GM10248 (cell line): ENCODE data around the gene RPS15A.
"Not testable (repeated sequence)": the region's sequence is repeated elsewhere in the genome, so short reads cannot be mapped to it uniquely, and the experiment has no call there.

Source experiments
- CTCF ChIA-PET: fragments of 300-600 bp; sonication (Branson Sonifier 250); formaldehyde crosslinking; extraction: SDS; loops from one replicate; lab custom pipeline; 2021; ENCODE audit warnings: antibody characterized with exemption; lab: Yijun Ruan, JAX
- POLR2A ChIA-PET: fragments of 350-650 bp; sonication (Branson Sonifier 250); formaldehyde crosslinking; extraction: SDS; loops from one replicate; lab custom pipeline; 2020; ENCODE audit warnings: antibody characterized with exemption; lab: Yijun Ruan, JAX
- DNase-seq: peaks from one replicate; pipeline ENCODE4 v3.0.0; 2012; ENCODE audit errors: extremely low spot score
- CTCF ChIP-seq: IDR thresholded peaks from 2 replicates; pipeline ENCODE4 v1.5.1; 2012; ENCODE audit warnings: mild to moderate bottlenecking, low read depth; ENCODE audit errors: extremely low read depth, missing control alignments, control extremely low read depth

The RPS15A gene

GRCh38 chr16:18782697-18783429 is 7.3 kb downstream of the RPS15A start:
- ChIA-PET POLR2A (interaction anchor here (0.6 kb wide), 1 partner anchor 152 kb away, joined by 5 read pairs; no protein-coding TSS in a partner anchor), CTCF (interaction anchor here (0.9 to 3.0 kb wide), 2 partner anchors 19 to 21 kb away, joined by 3 to 18 read pairs; partner anchors contain the start of gene ARL6IP1)
- no peak for DNase-seq
- TF ChIP-seq CTCF, result no peak

- DNase-seq, CTCF ChIA-PET, POLR2A ChIA-PET: not testable (repeated sequence)
These were observed 8.9 kb downstream of the RPS15A start for GRCh38 chr16:18781232-18781631.

GRCh38 chr16:18780460-18781026 is 9.6 kb downstream of the RPS15A start:
- CTCF ChIA-PET, POLR2A ChIA-PET, DNase-seq: not testable (repeated sequence)

GRCh38 chr16:18777664-18778063 is 12.5 kb downstream of the RPS15A start:
- DNase-seq, CTCF ChIA-PET, POLR2A ChIA-PET: not testable (repeated sequence)

GRCh38 chr16:18776334-18776733 is 13.8 kb downstream of the RPS15A start:
- DNase-seq, POLR2A ChIA-PET, CTCF ChIA-PET: not testable (repeated sequence)

GRCh38 chr16:18774651-18775050 is 15.5 kb downstream of the RPS15A start:
- CTCF ChIA-PET, POLR2A ChIA-PET, DNase-seq: not testable (repeated sequence)

GRCh38 chr16:18772171-18772570 is 18.0 kb downstream of the RPS15A start:
- DNase-seq, POLR2A ChIA-PET: not testable (repeated sequence)
- CTCF ChIA-PET, result interaction anchor here (1.4 kb wide), 1 partner anchor 29 kb away, joined by 3 read pairs; the partner anchor contains the start of gene ARL6IP1

GRCh38 chr16:18770336-18770962 is 19.7 kb downstream of the RPS15A start:
- DNase-seq, POLR2A ChIA-PET, CTCF ChIA-PET: not testable (repeated sequence)

- POLR2A ChIA-PET, result interaction anchor here (1.7 kb wide), 1 partner anchor 23 kb away, joined by 6 read pairs; the partner anchor contains the start of gene RPS15A
- not testable (repeated sequence) for DNase-seq
- CTCF ChIA-PET, result interaction anchor here (2.3 kb wide), 1 partner anchor 34 kb away, joined by 6 read pairs; the partner anchor contains the start of gene ARL6IP1
These were observed 22.9 kb downstream of the RPS15A start for GRCh38 chr16:18767217-18767616.

GRCh38 chr16:18762713-18763112 is 27.4 kb downstream of the RPS15A start:
- CTCF ChIA-PET, POLR2A ChIA-PET, DNase-seq: not testable (repeated sequence)

- CTCF ChIA-PET, DNase-seq, POLR2A ChIA-PET: not testable (repeated sequence)
- TF ChIP-seq CTCF, result peak; percentile 37
These were observed 30.3 kb downstream of the RPS15A start for GRCh38 chr16:18759598-18760520.

GRCh38 chr16:18757960-18758660 is 32.0 kb downstream of the RPS15A start:
- DNase-seq, CTCF ChIA-PET, POLR2A ChIA-PET: not testable (repeated sequence)

GRCh38 chr16:18756639-18757038 is 33.5 kb downstream of the RPS15A start:
- DNase-seq, POLR2A ChIA-PET, CTCF ChIA-PET: not testable (repeated sequence)

- POLR2A ChIA-PET, CTCF ChIA-PET, DNase-seq: not testable (repeated sequence)
These were observed 47.3 kb downstream of the RPS15A start for GRCh38 chr16:18742870-18743269.
